GM19043 (cell line): Measurements from ENCODE around the gene KLHL3.
"Not testable (repeated sequence)": the region's sequence is repeated elsewhere in the genome, so short reads cannot be mapped to it uniquely, and the experiment has no call there.

Experiments
- ATAC-seq: cut with Tn5 transposase; IDR thresholded peaks from one replicate; pipeline ENCODE4 v1.9.1; 2021; ENCODE audit warnings: low read depth; ENCODE audit not compliant: unreplicated experiment

The KLHL3 gene

DNA sequence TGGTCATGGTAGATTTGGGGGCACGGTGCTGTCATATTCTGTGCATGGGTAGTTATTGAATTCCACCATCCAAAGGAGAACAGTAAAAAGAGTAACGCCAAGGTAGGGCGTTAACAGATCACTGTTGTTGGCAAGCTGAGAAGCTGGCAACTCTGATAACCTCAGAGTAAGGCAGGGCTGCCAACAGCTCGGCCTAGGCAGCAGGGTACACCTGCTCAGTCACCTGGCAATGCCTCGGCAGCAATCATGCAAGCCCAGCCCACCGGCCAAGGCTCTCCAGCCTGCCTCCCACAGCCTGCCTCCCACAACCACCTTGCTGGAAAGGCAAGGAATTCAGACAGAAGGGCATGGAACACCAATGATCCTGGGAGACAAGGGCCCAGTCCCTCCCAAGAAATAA lies 63.9 kb downstream of the KLHL3 start:
- no peak for ATAC-seq

DNA sequence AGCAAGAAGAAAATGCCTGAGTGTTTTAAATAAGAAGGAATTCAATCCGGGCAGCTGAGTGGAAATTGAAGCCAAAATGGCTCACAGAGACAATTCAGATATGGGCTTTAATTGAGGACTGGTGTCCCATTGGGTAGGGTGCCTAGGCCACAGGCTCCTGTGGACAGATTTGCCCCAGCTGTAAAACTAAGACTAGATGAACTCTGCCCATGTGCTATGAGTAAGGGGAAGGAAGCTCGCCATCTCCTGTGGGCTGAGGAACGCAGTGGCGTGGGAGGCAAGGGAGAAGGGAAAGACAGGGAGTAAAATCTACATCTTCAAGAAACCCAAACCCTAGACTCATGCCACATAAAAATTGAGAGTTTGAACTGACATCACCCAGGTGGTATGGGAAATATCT lies 66.1 kb downstream of the KLHL3 start:
- no peak for ATAC-seq

DNA sequence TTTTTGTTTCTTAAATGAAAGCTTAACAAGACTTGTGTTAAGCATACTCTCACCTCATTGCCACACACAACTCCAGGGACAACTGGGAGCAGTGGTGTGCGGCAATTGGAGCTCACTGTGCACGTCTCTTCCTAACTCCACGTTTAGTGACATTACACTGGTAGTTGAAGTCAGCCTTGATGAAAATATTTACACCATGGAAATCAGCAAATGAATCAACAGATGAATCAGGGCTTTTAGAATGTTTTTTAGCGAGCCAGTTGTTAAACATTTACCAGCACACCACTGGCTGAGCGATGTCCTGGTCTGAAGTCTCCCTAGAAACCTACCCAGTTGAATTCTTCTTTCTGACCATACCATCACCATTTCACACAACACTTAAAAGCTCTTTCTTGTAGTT lies 67.3 kb downstream of the KLHL3 start:
- no peak for ATAC-seq

DNA sequence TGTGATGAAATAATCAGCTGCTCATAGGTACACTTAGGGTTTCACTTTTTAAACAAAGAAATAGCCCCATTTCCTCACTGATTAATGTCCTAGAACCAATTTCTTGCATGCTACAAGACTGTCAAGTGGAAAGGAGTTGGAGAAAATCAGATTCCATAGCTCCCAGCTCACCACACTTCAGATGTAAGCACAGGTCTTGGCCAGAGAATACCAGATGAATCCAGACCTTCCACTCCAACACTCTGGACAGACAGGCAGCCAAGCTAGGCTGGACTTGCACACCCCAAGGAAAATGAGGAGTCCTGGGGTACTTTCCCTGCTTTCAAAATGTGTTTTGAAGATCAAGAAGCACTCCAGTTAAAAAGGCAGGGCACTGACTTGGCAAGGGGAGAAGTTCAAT lies 68.5 kb downstream of the KLHL3 start:
- ATAC-seq, result no peak

DNA sequence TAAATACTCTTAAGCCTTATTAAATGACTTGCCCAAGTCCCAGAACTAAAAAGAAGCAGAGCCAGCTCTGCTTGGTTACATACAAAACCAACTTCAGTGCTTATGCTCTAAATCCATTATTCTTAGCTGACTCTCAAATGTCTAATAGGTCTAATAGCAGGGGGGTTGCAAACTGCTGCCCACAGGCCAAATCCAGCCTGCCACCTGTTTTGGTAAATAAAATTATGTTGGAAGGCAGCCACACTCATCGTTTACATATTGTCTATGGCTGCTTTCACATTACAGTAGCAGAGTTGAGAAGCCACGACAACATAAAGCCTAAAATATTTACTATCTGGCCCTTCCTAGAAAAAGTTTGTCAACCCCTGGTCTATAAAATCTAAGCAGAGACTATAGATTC lies 69.0 kb downstream of the KLHL3 start:
- ATAC-seq, result no peak

DNA sequence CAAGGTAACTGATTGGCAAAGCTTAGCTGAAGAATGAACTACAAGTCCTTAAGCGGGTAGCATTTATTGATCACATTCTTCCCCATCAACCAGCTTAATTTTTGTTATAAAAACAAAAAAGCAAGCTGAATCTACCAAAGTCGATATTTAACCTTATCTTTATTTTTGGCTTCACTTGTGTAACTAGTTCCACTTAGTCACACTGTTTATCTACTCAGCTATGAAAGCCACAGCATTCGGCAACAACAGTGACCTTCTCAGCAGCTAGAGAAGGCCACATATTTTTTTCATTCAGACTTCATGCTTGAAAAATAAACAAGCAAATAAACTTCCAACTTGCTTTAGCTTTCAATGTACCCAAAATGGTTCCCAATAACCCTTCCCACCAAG lies 69.4 kb downstream of the KLHL3 start:
- peak; percentile 41 for ATAC-seq

DNA sequence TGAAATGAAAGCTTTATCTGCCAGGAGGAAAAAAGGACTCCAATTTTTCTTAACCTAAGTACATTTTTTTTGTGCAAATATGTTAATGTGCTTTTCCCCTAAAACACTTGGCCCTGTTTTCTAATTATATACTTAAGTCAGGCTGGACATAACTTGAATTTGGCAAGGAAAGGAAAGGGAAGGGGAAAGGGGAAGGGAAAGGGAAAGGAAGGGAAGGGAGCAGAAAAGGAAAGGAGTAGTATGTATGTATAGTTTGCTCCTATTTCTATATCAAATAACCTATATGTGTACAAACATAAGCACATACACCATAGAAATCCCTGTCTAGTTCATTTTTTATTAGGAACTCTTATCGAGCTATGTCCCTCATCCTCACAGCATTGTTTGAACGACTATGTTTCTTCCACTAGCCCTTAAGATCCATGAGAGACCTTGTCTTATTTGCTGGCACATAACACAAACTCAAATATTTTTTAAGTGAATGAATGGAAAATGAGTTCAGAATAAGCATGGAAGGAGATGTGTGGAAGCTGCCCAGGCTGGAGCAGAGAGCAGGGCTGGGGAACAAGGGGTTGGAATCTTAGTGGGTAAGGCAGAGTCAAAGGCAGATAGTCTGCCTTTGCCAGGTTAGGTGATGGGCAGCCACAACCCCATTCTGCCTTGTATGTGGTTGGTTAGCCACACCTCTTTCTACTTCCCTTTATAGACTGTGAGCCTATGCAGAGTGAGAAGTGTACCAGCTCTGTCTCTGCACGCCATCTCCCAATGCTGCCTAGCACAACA lies 70.0 kb downstream of the KLHL3 start:
- peak; percentile 100 for ATAC-seq

DNA sequence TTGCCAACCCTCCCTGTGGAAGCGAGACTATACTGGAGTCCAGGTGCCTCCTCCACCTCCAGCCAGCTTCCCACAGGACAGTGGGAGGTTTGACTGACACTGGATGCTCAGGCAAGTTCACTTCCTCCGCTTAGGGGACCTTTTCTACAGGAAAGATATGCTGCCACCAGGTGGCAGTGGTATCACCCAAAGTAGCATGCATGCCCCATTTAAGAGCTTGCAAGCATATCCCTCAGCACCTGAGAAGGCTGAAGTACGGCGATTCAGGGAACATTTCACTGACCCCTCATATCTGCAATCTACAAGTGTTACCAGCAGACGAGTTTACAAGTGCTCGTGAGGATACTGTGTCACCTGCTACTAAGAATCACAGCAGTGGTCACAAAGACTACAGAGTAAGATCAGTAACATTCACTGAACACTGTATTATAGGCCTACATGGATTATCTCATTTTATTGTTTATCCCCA lies 75.5 kb downstream of the KLHL3 start:
- peak; percentile 90 for ATAC-seq

DNA sequence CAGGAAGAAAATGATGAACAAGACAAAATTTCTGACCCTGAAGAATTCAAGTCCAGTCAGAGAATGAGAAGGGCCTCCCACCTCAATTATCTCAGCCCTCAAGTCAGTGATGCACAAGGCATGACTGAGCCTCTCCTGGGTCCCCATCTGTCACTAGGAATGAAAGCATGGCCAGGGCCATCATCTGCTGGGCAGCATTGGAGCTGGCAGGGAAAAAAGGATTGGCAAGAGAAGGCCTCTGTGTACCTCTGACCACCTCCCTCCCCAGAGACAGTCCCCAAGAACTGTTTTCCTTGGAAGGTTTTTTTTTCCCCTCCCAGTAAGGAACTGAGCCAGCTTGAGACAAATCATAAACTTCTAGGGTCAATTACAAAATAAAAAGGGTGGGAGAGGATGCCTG lies 76.7 kb downstream of the KLHL3 start:
- no peak for ATAC-seq

DNA sequence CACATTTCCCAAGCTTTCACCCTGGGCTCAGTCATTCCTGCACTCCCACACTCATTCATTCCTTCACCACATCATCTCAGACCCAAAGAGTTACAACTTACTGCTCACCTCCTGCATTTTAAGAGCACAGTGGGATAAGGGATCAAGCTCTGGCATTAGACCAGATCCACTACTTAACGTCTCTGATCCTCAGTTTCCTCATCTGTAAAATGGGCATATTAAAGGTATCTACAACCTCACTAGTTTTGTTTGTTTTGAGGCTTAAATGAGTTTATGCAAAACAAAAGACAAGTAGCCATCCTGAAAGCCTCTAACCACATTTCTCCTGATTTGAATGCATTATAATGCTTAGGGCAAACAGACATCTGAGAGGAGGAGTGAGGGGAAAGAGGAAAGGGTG lies 77.6 kb downstream of the KLHL3 start:
- ATAC-seq, result no peak

DNA sequence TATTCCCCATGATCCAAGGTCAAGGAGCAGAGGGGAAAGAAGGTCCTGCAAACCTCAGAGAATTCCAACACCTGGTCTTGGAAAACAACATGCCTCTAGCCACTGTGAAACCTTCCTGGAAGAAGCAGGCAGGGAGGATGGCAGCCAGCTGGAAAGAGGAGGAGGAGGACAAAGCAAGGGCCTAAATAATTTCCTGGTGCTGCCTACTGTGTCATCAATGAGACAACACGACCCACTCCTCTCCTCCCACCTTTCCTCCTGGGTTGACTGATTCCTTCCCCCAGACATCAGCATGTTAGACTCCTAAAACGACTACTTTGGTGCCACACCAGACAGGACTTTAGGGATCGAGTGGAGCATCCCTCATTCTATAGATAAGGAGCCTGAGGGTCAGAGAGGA lies 78.8 kb downstream of the KLHL3 start:
- ATAC-seq, result no peak

DNA sequence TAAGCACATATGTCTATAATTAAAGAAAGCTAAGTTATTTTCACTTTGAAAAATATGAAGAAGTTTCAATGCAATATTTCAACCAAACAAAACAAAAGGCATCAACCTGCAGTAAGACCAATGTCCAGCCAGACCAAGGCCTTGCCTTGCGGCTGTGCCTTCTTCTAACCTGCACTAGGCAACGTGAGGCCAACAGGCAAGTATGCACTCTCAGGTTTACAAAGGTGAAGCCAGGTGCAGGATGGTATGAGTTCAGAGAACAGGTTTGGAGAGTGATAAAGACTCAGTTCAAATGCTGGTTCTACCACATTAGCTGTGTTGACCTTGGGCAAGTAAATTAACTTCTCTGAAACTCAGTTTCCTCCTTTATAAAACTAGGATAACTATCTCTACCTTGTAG lies 79.3 kb downstream of the KLHL3 start:
- no peak for ATAC-seq

DNA sequence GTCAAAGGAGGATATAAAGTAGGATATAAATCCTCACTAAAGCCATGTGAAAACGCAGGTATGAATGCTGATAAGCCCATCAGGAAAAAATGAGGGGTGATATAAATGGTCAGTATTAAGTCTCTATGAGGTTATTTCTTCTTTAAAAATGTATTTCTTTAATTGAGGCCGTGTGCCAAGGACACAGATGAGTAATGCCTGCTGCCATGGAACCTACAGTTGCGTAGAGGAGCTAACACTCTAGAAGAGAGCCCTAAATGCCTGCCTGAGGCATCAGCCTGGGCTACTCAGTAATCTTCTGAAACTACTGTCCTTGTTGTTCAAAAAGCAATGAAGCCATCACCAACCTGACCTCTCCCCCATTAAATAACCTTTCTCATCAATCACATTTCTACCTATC lies 84.9 kb downstream of the KLHL3 start:
- ATAC-seq, result no peak

DNA sequence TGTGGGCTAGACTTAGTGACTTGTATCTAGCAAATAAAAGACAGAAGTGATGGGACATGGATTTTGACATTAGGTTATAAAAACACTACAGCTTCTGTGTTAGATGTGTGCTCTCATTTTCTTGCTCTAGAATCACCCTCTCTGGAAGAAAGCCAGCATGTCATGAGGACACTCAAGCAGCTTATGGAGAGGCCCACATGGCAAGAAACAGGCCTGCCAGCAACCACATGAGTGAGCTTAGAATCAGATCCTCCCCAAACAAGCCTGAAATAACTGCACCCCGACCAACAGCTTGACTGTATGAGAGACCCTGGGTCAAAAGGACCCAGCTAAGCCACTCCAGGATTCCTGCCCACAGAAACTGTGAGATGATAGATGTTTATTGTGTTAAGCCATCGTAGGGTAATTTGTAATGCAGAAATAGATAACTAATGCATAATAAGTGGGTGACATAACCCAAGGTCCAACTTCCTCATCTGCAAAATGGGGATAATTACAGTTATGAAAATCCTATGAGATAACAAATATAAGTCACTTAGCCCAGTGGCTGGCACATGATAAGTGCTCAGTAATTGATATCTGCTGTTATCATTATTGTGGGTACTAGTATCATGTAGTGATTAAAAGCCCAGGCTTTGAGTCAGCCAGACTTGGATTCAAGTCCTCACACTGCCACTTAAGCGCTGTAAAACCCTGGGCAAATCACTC lies 86.5 kb downstream of the KLHL3 start:
- no peak for ATAC-seq

DNA sequence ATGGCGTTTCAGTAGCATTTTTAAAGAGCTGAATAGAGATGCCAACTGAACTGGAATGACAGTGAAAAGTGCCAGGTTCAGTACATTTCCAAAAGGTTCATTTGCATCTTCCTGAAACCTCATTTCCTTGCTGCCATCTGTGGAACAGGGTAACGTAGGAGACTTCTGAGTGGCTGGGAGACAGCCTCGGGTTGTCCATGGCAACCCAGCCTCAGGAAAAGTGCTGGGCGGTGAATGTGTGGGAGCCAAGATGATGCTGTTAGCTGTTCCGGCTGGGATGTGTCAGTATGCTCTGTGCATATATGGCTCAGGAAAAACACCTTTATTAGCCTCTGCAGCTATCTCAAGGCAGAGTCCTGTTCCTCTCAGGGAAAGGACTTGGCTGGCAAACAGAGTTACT lies 87.5 kb downstream of the KLHL3 start:
- no peak for ATAC-seq

DNA sequence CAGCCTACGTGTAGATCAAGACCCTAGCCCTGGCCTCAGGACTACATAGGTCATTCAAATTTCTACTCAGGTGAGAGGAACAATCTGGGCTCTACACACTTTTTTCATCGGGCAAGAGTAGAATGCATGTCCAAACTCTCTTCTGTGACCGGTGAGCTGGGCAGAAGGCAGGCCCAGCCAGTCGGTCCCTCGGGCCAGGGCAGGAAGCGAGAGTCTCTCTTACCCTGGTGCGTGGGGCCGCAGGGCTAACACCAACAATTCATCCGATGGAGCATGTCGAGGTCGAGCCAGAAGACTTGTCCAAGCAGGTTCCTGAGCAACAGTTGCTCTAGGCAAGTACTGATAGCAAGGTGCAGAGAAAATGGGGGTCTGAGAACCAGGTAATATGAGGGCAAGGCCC lies 88.5 kb downstream of the KLHL3 start:
- ATAC-seq, result no peak

DNA sequence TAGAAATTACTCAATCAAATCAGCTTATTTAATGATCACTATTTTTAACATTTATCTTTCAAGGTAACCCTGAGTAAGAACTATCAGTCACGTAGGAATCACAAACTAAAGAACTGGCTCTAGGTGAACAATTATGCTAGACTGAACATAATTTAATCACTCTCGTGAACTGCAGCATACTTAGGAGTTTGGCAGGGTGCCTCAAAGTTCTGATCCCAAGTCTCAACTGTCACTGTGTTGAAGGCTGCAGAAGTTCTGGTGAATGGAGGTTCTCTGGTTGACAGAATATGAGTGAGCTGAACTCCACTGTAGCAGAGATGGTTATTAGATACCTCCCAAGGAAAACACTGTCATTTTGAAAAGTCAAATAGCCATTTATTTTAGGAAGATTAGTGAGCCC lies 89.1 kb downstream of the KLHL3 start:
- no peak for ATAC-seq

DNA sequence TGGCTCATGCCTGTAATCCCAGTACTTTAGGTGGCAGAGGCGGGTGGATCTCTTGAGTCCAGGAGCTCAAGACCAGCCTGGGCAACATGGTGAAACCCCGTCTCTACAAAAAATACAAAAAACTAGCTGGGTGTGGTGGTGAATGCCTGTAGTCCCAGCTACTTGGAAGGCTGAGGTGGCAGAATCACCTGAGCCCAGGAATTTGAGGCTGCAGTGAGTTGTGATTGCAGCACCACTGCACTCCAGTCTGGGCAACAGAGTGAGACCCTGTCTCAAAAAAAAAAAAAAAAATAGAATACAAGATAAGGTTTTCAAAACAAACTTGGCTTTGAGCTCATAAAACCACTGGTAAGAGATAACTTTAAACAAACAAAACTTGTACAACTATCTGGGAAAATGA lies 92.8 kb downstream of the KLHL3 start:
- ATAC-seq, result not testable (repeated sequence)

DNA sequence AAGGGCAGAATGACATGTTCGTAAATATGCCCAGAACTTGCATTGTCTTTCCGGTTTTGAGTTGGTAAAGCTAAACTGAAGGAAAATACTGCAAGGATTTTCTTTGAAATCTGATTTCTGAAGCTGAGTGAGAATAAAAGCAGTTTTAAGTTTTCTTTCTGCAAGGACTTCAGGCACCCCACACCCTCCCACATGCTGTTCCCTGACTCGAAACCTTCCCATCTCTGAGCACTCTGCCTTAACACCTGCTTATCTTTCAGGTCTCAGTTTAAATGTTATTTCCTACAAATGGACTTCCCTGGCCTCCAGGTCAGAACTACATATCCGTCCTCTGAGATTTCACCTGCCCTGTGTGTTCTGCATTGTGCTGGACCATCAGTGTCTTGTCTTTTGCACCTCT lies 93.8 kb downstream of the KLHL3 start:
- ATAC-seq, result no peak

DNA sequence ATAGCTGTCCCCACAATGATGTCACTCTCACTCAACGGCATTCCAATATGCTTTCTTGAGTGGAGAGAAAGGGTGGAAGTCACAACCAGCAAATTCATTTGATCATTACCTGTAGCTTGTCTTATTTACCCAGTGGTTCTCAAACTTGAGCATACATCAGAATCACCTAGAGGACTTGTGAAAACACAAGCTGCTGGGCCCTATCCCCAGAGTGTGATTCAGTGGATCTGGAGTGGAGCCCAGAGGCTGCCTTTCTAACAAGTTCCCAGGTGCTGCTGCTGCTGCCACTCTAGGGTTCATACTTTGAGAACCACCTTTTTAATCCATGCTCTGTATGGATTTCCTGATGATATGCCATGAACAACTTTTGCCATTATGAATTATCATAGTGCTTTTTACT lies 94.7 kb downstream of the KLHL3 start:
- no peak for ATAC-seq

DNA sequence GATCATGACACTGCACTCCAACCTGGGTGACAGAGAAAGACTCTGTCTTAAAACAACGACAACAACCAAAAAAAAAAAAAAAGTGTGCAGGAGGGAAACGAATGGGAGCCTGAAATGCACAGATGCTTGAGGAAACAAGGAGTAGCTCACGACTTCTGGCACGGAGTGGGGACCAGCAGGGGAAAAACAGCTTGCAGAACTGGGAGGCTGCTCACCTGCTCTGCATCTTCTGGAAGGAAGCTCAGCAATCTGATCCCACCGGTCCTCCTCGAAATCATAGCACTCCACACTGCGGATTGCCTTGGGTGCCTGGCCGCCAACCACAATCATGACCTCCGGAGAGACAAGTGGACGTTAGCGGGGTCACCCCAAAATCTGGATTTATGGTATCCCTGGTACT lies 96.2 kb downstream of the KLHL3 start:
- no peak for ATAC-seq

DNA sequence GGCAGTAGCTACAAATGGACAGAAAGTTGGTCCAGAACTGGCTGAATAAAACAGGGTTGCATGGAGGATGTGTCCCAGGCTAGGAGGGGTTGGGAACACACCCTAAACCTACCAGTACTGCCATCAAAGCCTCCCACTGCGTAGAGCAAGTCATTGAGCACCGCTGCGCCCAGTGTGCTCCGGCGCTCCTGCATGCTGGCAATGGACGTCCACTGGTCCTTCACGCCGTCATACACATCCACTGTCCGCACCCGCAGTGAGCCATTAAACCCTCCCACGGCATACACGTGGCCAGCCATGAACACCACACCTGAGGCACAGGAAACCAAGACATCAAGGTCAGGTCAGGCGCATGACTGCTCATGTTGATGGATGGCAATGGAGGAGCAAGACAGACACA lies 97.0 kb downstream of the KLHL3 start:
- ATAC-seq, result no peak
